Mesendoderm (in vitro differentiated cells): ENCODE results near the gene MAGIX.
A peak's percentile ranks its signal among the peaks of the same experiment; 100 is the strongest.

Experiments
- DNase-seq: peaks from one replicate; pipeline ENCODE4 v3.0.0; 2013
- H2AK5ac ChIP-seq: 2 replicates; pipeline ENCODE4 v1.6.1; 2013; ENCODE audit warnings: low read length, inconsistent platforms
- H2BK120ac ChIP-seq: 2 replicates; pipeline ENCODE4 v1.6.1; 2013; ENCODE audit warnings: low read depth, mild to moderate bottlenecking, low read length, moderate library complexity, mixed read lengths
- H2BK15ac ChIP-seq: replicated peaks from 2 replicates; pipeline ENCODE4 v1.6.1; 2013; ENCODE audit warnings: low read depth, mild to moderate bottlenecking, moderate library complexity
- H2BK5ac ChIP-seq: 2 replicates; pipeline ENCODE4 v1.6.1; 2013; ENCODE audit warnings: low read length, inconsistent platforms
- H3K18ac ChIP-seq: 2 replicates; pipeline ENCODE4 v1.6.1; 2013; ENCODE audit warnings: mild to moderate bottlenecking, low read length, mixed read lengths
- H3K23ac ChIP-seq: one replicate; pipeline ENCODE4 v1.6.1; 2013; ENCODE audit warnings: low read length
- H3K27ac ChIP-seq: 2 replicates; pipeline ENCODE4 v1.5.1; 2013; ENCODE audit warnings: low read depth, mild to moderate bottlenecking, inconsistent platforms, low read length, moderate library complexity
- H3K27me3 ChIP-seq: 2 replicates; pipeline ENCODE4 v1.6.1; 2013; ENCODE audit warnings: low read length, control low read depth, mild to moderate bottlenecking, inconsistent platforms; ENCODE audit not compliant: insufficient read depth, poor library complexity
- H3K36me3 ChIP-seq: 2 replicates; pipeline ENCODE4 v1.6.1; 2013; ENCODE audit warnings: low read length, inconsistent platforms; ENCODE audit not compliant: control insufficient read depth, insufficient read depth
- H3K4ac ChIP-seq: one replicate; pipeline ENCODE4 v1.6.1; 2013; ENCODE audit warnings: low read depth, mild to moderate bottlenecking, low read length, moderate library complexity
- H3K4me1 ChIP-seq: 2 replicates; pipeline ENCODE4 v1.6.1; 2013; ENCODE audit warnings: low read depth, low read length, inconsistent platforms; ENCODE audit not compliant: control insufficient read depth
- H3K4me2 ChIP-seq: 2 replicates; pipeline ENCODE4 v1.6.1; 2013; ENCODE audit warnings: low read length
- H3K4me3 ChIP-seq: 2 replicates; pipeline ENCODE4 v1.5.1; 2013; ENCODE audit warnings: mild to moderate bottlenecking, low read length
- H3K56ac ChIP-seq: one replicate; pipeline ENCODE4 v1.6.1; 2013; ENCODE audit warnings: low read length
- H3K79me1 ChIP-seq: 2 replicates; pipeline ENCODE4 v1.6.1; 2013; ENCODE audit warnings: low read length, inconsistent platforms
- H3K79me2 ChIP-seq: 2 replicates; pipeline ENCODE4 v1.6.1; 2013; ENCODE audit warnings: mild to moderate bottlenecking, low read length; ENCODE audit not compliant: control insufficient read depth, insufficient read depth
- H3K9ac ChIP-seq: 2 replicates; pipeline ENCODE4 v1.6.1; 2013; ENCODE audit warnings: low read length, inconsistent platforms
- H4K5ac ChIP-seq: one replicate; pipeline ENCODE4 v1.6.1; 2013; ENCODE audit warnings: low read length
- H4K8ac ChIP-seq: one replicate; pipeline ENCODE4 v1.6.1; 2013; ENCODE audit warnings: low read depth, mild to moderate bottlenecking, control low read depth, low read length, moderate library complexity
- WGBS: extraction: QIAGEN DNeasy Blood & Tissue Kit; methylation state at CpG from one replicate; pipeline ENCODE4 v1.1.7; 2013; ENCODE audit warnings: low lambda C conversion rate, missing lambda C conversion rate; ENCODE audit not compliant: insufficient coverage; ENCODE audit errors: extremely low coverage; 5-methylcytosine and 5-hydroxymethylcytosine counted together

MAGIX gene

GRCh38 chrX:49179358-49179757 lies 16.8 kb downstream of the MAGIX start:
- Histone ChIP-seq H3K79me1 (no peaks in the 10 kb centered on the region), H2AK5ac (no peak overlapping the region), H4K5ac (no peak overlapping the region), H2BK15ac (no peak overlapping the region), H3K4ac (no peak overlapping the region), H3K23ac (no peak overlapping the region), H3K4me2 (no peak overlapping the region), H2BK5ac (no peak overlapping the region), H3K4me3 (no peak overlapping the region), H3K18ac (no peak overlapping the region), H3K56ac (no peak overlapping the region), H3K9ac (no peak overlapping the region), H2BK120ac (no peak overlapping the region), H3K27me3 (no peaks in the 10 kb centered on the region), H3K27ac (no peak overlapping the region), H3K36me3 (no peaks in the 10 kb centered on the region), H3K4me1 (no peaks in the 10 kb centered on the region), H4K8ac (no peak overlapping the region), H3K79me2 (no peaks in the 10 kb centered on the region)
- whole genome bisulfite sequencing: no CpG with 5 or more reads among the region's 2 CpGs
- no peak for DNase-seq

- H2AK5ac ChIP-seq: no peak overlapping the region
- H3K79me1 ChIP-seq: no peaks in the 10 kb centered on the region
- H3K36me3 ChIP-seq: no peaks in the 10 kb centered on the region
- no peak overlapping the region for H3K4ac ChIP-seq
- H3K18ac ChIP-seq: no peak overlapping the region
- no peak for DNase-seq
- H4K8ac ChIP-seq: no peak overlapping the region
- H3K9ac ChIP-seq: peak overlapping the region; percentile 36
- no peak overlapping the region for H2BK15ac ChIP-seq
- no peak overlapping the region for H2BK5ac ChIP-seq
- H3K4me3 ChIP-seq: no peak overlapping the region
- H3K4me2 ChIP-seq: peak overlapping the region; percentile 36
- peak overlapping the region; percentile 42 for H3K56ac ChIP-seq
- no peak overlapping the region for H3K27ac ChIP-seq
- no peak overlapping the region for H2BK120ac ChIP-seq
- no CpG with 5 or more reads among the region's 18 CpGs for WGBS
- H3K27me3 ChIP-seq: no peaks in the 10 kb centered on the region
- no peak overlapping the region for H4K5ac ChIP-seq
- no peak overlapping the region for H3K23ac ChIP-seq
- no peaks in the 10 kb centered on the region for H3K4me1 ChIP-seq
- H3K79me2 ChIP-seq: no peaks in the 10 kb centered on the region
Observed at GRCh38 chrX:49183701-49184281, 21.2 kb downstream of the MAGIX start.

GRCh38 chrX:49184294-49185281 lies 22.0 kb downstream of the MAGIX start:
- Histone ChIP-seq H2BK120ac (no peak overlapping the region), H3K4me2 (peak overlapping the region; percentile 36), H4K5ac (no peak overlapping the region), H4K8ac (no peak overlapping the region), H3K18ac (no peak overlapping the region), H3K4me3 (no peak overlapping the region), H3K56ac (peak overlapping the region; percentile 82), H3K36me3 (no peaks in the 10 kb centered on the region), H2BK5ac (no peak overlapping the region), H3K79me2 (no peaks in the 10 kb centered on the region), H3K23ac (no peak overlapping the region), H3K9ac (peak overlapping the region; percentile 66), H3K27me3 (no peaks in the 10 kb centered on the region), H3K79me1 (no peaks in the 10 kb centered on the region), H3K27ac (peak overlapping the region; percentile 78), H2BK15ac (no peak overlapping the region), H2AK5ac (no peak overlapping the region), H3K4me1 (no peaks in the 10 kb centered on the region), H3K4ac (no peak overlapping the region)
- WGBS: no CpG with 5 or more reads among the region's 46 CpGs
- peak; percentile 97 for DNase-seq

- H2AK5ac ChIP-seq: no peak within 1 kb of the TSS
- H3K4ac ChIP-seq: no peak within 1 kb of the TSS
- H3K79me2 ChIP-seq: no peaks in the 10 kb centered on the region
- H3K9ac ChIP-seq: peak within 1 kb of the TSS; percentile 78
- peak within 1 kb of the TSS; percentile 54 for H3K4me2 ChIP-seq
- no peak within 1 kb of the TSS for H2BK15ac ChIP-seq
- no peak within 1 kb of the TSS for H4K5ac ChIP-seq
- H3K4me3 ChIP-seq: peak within 1 kb of the TSS; percentile 63
- peak; percentile 82 for DNase-seq
- no peak within 1 kb of the TSS for H3K23ac ChIP-seq
- H3K56ac ChIP-seq: peak within 1 kb of the TSS; percentile 83
- H3K36me3 ChIP-seq: no peaks in the 10 kb centered on the region
- peak within 1 kb of the TSS; percentile 76 for H3K18ac ChIP-seq
- H3K27ac ChIP-seq: no peak within 1 kb of the TSS
- H2BK5ac ChIP-seq: no peak within 1 kb of the TSS
- H3K79me1 ChIP-seq: no peaks in the 10 kb centered on the region
- no peak within 1 kb of the TSS for H4K8ac ChIP-seq
- no CpG with 5 or more reads among the region's 62 CpGs for WGBS
- no peaks in the 10 kb centered on the region for H3K27me3 ChIP-seq
- H3K4me1 ChIP-seq: no peaks in the 10 kb centered on the region
- H2BK120ac ChIP-seq: no peak within 1 kb of the TSS
Observed at GRCh38 chrX:49186125-49187027, 23.8 kb downstream of the MAGIX start, which contains the start of gene PRICKLE3. Gene PRICKLE3, minus strand, starts transcription at chrX:49186373. Its CDS starts 76 bp downstream, at chrX:49186297.

- no peak overlapping the region for H2BK120ac ChIP-seq
- H3K4me1 ChIP-seq: no peaks in the 10 kb centered on the region
- WGBS: no CpG with 5 or more reads among the region's 15 CpGs
- H3K79me2 ChIP-seq: no peaks in the 10 kb centered on the region
- H4K8ac ChIP-seq: no peak overlapping the region
- H3K18ac ChIP-seq: peak overlapping the region; percentile 6
- peak overlapping the region; percentile 81 for H3K56ac ChIP-seq
- H2AK5ac ChIP-seq: no peak overlapping the region
- H3K4me3 ChIP-seq: no peak overlapping the region
- no peaks in the 10 kb centered on the region for H3K27me3 ChIP-seq
- H3K79me1 ChIP-seq: no peaks in the 10 kb centered on the region
- H3K4me2 ChIP-seq: no peak overlapping the region
- no peaks in the 10 kb centered on the region for H3K36me3 ChIP-seq
- H3K9ac ChIP-seq: peak overlapping the region; percentile 68
- no peak overlapping the region for H3K4ac ChIP-seq
- no peak overlapping the region for H4K5ac ChIP-seq
- H3K23ac ChIP-seq: no peak overlapping the region
- no peak overlapping the region for H2BK5ac ChIP-seq
- H2BK15ac ChIP-seq: no peak overlapping the region
- peak; percentile 39 for DNase-seq
- H3K27ac ChIP-seq: no peak overlapping the region
Observed at GRCh38 chrX:49187028-49187394, 24.5 kb downstream of the MAGIX start.
